Astrocyte of the cerebellum (primary cell): ENCODE results near the gene VMP1.

Source experiments
- DNase-seq: peaks from one replicate; pipeline ENCODE4 v3.0.0-alpha.2; 2011; ENCODE audit warnings: low read depth
- H3K4me3 ChIP-seq: 2 replicates; pipeline ENCODE4 v1.5.1; 2011; ENCODE audit warnings: mild to moderate bottlenecking, low read depth, low read length, moderate library complexity
- in situ Hi-C: cut with HindIII; loops from 2 replicates; pipeline ENCODE4 v1.10.0; 2017; ENCODE audit warnings: low sequenced_read_pairs
- TF ChIP-seq, protein P1 (sequence below): IDR thresholded peaks from 2 replicates; pipeline ENCODE4 v1.5.1; 2012; ENCODE audit warnings: low read length, low read depth, moderate library complexity, mild to moderate bottlenecking; ENCODE audit errors: missing control alignments

VMP1 gene

GRCh38 chr17:59716427-59716826 lies 9.0 kb downstream of the VMP1 start:
- in situ Hi-C loops: no loop called here
- TF ChIP-seq, protein P1, sequence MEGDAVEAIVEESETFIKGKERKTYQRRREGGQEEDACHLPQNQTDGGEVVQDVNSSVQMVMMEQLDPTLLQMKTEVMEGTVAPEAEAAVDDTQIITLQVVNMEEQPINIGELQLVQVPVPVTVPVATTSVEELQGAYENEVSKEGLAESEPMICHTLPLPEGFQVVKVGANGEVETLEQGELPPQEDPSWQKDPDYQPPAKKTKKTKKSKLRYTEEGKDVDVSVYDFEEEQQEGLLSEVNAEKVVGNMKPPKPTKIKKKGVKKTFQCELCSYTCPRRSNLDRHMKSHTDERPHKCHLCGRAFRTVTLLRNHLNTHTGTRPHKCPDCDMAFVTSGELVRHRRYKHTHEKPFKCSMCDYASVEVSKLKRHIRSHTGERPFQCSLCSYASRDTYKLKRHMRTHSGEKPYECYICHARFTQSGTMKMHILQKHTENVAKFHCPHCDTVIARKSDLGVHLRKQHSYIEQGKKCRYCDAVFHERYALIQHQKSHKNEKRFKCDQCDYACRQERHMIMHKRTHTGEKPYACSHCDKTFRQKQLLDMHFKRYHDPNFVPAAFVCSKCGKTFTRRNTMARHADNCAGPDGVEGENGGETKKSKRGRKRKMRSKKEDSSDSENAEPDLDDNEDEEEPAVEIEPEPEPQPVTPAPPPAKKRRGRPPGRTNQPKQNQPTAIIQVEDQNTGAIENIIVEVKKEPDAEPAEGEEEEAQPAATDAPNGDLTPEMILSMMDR: no peak
- no peak overlapping the region for H3K4me3 ChIP-seq
- no peak for DNase-seq

- no peak overlapping the region for H3K4me3 ChIP-seq
- DNase-seq: no peak
- TF ChIP-seq, protein P1: no peak
- in situ Hi-C loops: no loop called here
These were observed 12.1 kb downstream of the VMP1 start for GRCh38 chr17:59719526-59719925.

DNA sequence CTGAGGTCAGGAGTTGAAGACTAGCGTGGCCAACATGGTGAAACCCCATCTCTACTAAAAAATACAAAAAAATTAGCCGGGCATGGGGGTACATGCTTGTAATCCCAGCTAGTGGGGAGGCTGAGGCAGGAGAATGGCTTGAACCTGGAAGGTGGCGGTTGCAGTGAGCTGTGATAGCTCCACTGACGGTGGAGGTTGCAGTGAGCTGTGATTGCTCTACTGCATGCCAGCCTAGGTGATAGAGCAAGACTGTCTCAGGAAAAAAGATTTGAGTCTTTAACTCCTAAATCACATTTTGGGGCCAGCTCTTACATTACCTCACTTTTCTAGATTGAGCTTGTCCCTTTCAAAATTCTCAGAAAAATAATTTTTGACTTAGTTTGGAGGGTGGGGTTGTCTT lies 15.2 kb downstream of the VMP1 start:
- no peak for DNase-seq
- in situ Hi-C loops: no loop called here
- no peak overlapping the region for H3K4me3 ChIP-seq
- TF ChIP-seq, protein P1: no peak

- in situ Hi-C loops: no loop called here
- H3K4me3 ChIP-seq: no peak overlapping the region
- no peak for DNase-seq
- TF ChIP-seq, protein P1: no peak
These were observed 15.6 kb downstream of the VMP1 start for GRCh38 chr17:59723041-59723440.

GRCh38 chr17:59723607-59724006 lies 16.2 kb downstream of the VMP1 start:
- H3K4me3 ChIP-seq: no peak overlapping the region
- DNase-seq: no peak
- in situ Hi-C loops: no loop called here
- TF ChIP-seq, protein P1: no peak

DNA sequence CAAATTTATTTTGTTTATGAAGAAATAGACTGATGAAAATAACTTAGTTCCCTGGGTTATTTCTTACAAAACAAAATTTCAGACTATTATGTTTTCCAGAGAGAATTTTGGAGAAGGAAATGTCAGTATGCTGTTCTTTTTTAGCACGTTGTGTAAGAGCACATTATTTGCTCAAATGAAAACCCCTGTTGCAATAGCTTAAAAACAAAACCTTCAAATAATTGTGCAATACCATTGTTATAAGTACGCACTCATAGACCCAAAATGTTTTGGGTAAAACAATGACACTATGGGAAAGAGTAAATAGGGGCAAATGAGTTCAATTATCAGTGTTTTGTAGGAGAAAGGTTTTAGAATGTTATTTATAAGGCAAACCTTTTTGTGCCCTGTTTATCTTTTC lies 18.2 kb downstream of the VMP1 start:
- no peak overlapping the region for H3K4me3 ChIP-seq
- DNase-seq: no peak
- in situ Hi-C loops: no loop called here
- TF ChIP-seq, protein P1: no peak
